Stimulated activated CD4-positive, alpha-beta T cell treated with anti-CD3 and anti-CD28 coated beads, Interleukin-4, amount 100 ng/mL, for 1 hour (primary cell): Measurements from ENCODE around the gene ADAMTSL4.
"Not testable (repeated sequence)": the region's sequence is repeated elsewhere in the genome, so short reads cannot be mapped to it uniquely, and the experiment has no call there.

Experiments used
- DNase-seq: peaks from one replicate; pipeline ENCODE4 v3.0.0-alpha.2; 2020

Gene ADAMTSL4

GRCh38 chr1:150598346-150598745 is 49.1 kb downstream of the ADAMTSL4 start:
- DNase-seq = not testable (repeated sequence)

GRCh38 chr1:150601540-150601939 is 52.3 kb downstream of the ADAMTSL4 start:
- DNase-seq = no peak

GRCh38 chr1:150602372-150602771 is 53.2 kb downstream of the ADAMTSL4 start:
- DNase-seq = not testable (repeated sequence)

GRCh38 chr1:150603711-150604110 is 54.5 kb downstream of the ADAMTSL4 start:
- DNase-seq = no peak

GRCh38 chr1:150604226-150604588 is 55.0 kb downstream of the ADAMTSL4 start:
- DNase-seq = no peak

GRCh38 chr1:150605451-150605731 is 56.2 kb downstream of the ADAMTSL4 start:
- DNase-seq = not testable (repeated sequence)

- no peak for DNase-seq
These were observed 57.4 kb downstream of the ADAMTSL4 start for GRCh38 chr1:150606463-150607142.

- no peak for DNase-seq
These were observed 60.5 kb downstream of the ADAMTSL4 start for GRCh38 chr1:150609732-150610131.
